HCT116 (cell line): ENCODE results near the gene ELAPOR2.
"Not testable (repeated sequence)": the region's sequence is repeated elsewhere in the genome, so short reads cannot be mapped to it uniquely, and the experiment has no call there.

ENCODE experiments used
- CBX3 ChIP-seq: IDR thresholded peaks from 2 replicates; pipeline ENCODE4 v1.6.1; 2012; ENCODE audit warnings: low read depth
- EZH2 ChIP-seq: fragments of 200-600 bp; sonication (generic); IDR thresholded peaks from 2 replicates; pipeline ENCODE4 v1.6.1; 2017; ENCODE audit warnings: antibody characterized with exemption, mixed run types
- EZH2phosphoT487 ChIP-seq: fragments of 200-600 bp; IDR thresholded peaks from 2 replicates; pipeline ENCODE4 v1.6.1; 2018; ENCODE audit warnings: antibody characterized with exemption, borderline replicate concordance
- POLR2A ChIP-seq: IDR thresholded peaks from 2 replicates; pipeline ENCODE4 v1.7.0; 2011; ENCODE audit warnings: borderline replicate concordance; ENCODE audit not compliant: insufficient read depth, insufficient read length; ENCODE audit errors: extremely low read depth
- POLR2AphosphoS5 ChIP-seq: IDR thresholded peaks from 2 replicates; pipeline ENCODE4 v1.6.1; 2011; ENCODE audit warnings: mild to moderate bottlenecking, low read depth, low read length, moderate library complexity
- RAD21 ChIP-seq: IDR thresholded peaks from 2 replicates; pipeline ENCODE4 v1.6.1; 2012; ENCODE audit warnings: low read depth, mild to moderate bottlenecking
- SIN3A ChIP-seq: IDR thresholded peaks from 2 replicates; pipeline ENCODE4 v1.6.1; 2012; ENCODE audit warnings: low read depth
- SP1 ChIP-seq: IDR thresholded peaks from 2 replicates; pipeline ENCODE4 v1.6.1; 2012; ENCODE audit warnings: low read depth
- SRF ChIP-seq: IDR thresholded peaks from 2 replicates; pipeline ENCODE4 v1.6.1; 2012; ENCODE audit warnings: low read depth
- YY1 ChIP-seq: IDR thresholded peaks from 2 replicates; pipeline ENCODE4 v1.6.1; 2011; ENCODE audit warnings: low read length, low read depth, moderate library complexity, mild to moderate bottlenecking; ENCODE audit not compliant: insufficient replicate concordance; ENCODE audit errors: extremely low read depth
- ZFX ChIP-seq: fragments of 450-650 bp; IDR thresholded peaks from 2 replicates; pipeline ENCODE4 v1.6.1; 2017
- TF ChIP-seq, protein P1 (sequence below), 3 experiments: fragments of 200-600 bp in 1 of 3; sonication (generic) in 1 of 3; IDR thresholded peaks in 2 of 3; conservative IDR thresholded peaks in 1 of 3; 2 replicates each; pipeline ENCODE4 v1.5.1; 2012 to 2017; ENCODE audit warnings: low read depth in 2 of 3, low read length in 2 of 3, antibody characterized with exemption in 1 of 3, borderline replicate concordance in 1 of 3, control low read depth in 1 of 3, mild to moderate bottlenecking in 1 of 3, mixed read lengths in 1 of 3, mixed run types in 1 of 3, moderate library complexity in 1 of 3; ENCODE audit not compliant: insufficient read depth in 1 of 3

DNA sequence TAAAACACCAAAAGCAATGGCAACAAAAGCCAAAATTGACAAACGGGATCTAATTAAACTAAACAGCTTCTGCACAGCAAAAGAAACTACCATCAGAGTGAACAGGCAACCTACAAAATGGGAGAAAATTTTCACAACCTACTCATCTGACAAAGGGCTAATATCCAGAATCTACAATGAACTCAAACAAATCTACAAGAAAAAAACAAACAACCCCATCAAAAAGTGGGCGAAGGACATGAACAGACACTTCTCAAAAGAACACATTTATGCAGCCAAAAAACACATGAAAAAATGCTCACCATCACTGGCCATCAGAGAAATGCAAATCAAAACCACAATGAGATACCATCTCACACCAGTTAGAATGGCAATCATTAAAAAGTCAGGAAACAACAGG lies 14.7 kb downstream of the ELAPOR2 start:
- TF ChIP-seq, protein P1, sequence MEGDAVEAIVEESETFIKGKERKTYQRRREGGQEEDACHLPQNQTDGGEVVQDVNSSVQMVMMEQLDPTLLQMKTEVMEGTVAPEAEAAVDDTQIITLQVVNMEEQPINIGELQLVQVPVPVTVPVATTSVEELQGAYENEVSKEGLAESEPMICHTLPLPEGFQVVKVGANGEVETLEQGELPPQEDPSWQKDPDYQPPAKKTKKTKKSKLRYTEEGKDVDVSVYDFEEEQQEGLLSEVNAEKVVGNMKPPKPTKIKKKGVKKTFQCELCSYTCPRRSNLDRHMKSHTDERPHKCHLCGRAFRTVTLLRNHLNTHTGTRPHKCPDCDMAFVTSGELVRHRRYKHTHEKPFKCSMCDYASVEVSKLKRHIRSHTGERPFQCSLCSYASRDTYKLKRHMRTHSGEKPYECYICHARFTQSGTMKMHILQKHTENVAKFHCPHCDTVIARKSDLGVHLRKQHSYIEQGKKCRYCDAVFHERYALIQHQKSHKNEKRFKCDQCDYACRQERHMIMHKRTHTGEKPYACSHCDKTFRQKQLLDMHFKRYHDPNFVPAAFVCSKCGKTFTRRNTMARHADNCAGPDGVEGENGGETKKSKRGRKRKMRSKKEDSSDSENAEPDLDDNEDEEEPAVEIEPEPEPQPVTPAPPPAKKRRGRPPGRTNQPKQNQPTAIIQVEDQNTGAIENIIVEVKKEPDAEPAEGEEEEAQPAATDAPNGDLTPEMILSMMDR (IDR thresholded peaks at IDR 0.05 in 2 of 3, conservative IDR thresholded peaks at IDR 0.05 in 1 of 3; ENCODE audit: borderline replicate concordance in 1 of 3, insufficient read depth in 1 of 3, low read depth in 2 of 3, low read length in 2 of 3): not testable (repeated sequence)
- not testable (repeated sequence) for TF ChIP-seq SP1, POLR2A, POLR2AphosphoS5, EZH2phosphoT487, YY1, ZFX, RAD21, SIN3A, SRF, EZH2, CBX3
